GM10248 (cell line): ENCODE results near the gene PHACTR1.
"Not testable (repeated sequence)": the region's sequence is repeated elsewhere in the genome, so short reads cannot be mapped to it uniquely, and the experiment has no call there.

ENCODE experiments used
- CTCF ChIA-PET: fragments of 300-600 bp; sonication (Branson Sonifier 250); formaldehyde crosslinking; extraction: SDS; loops from one replicate; lab custom pipeline; 2021; ENCODE audit warnings: antibody characterized with exemption; lab: Yijun Ruan, JAX
- POLR2A ChIA-PET: fragments of 350-650 bp; sonication (Branson Sonifier 250); formaldehyde crosslinking; extraction: SDS; loops from one replicate; lab custom pipeline; 2020; ENCODE audit warnings: antibody characterized with exemption; lab: Yijun Ruan, JAX
- DNase-seq: peaks from one replicate; pipeline ENCODE4 v3.0.0; 2012; ENCODE audit errors: extremely low spot score
- CTCF ChIP-seq: IDR thresholded peaks from 2 replicates; pipeline ENCODE4 v1.5.1; 2012; ENCODE audit warnings: mild to moderate bottlenecking, low read depth; ENCODE audit errors: extremely low read depth, missing control alignments, control extremely low read depth

Gene PHACTR1

GRCh38 chr6:13124131-13124530 is 407.6 kb downstream of the PHACTR1 start:
- POLR2A ChIA-PET, result no interaction called here
- CTCF ChIA-PET, result interaction anchor here (1.6 kb wide), 1 partner anchor 10 kb away, joined by 8 read pairs; no protein-coding TSS in a partner anchor

DNA sequence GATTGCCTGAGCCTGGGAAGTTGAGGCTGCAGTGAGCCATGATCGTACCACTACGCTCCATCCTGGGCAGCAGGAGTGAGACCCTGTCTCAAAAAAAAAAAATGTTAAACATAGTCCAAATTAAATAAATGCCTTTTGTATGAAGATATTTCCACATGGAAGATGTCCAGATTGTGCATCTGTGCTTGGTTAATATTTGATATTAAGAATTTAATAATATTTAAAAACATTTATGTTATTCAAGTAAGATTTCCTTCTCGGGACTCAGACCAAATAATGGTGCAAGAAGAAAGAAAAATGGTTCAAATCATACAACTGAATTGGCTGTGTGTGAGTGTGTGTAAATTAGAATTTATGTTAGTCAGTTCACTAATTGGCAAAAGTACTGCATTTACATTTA is 409.3 kb downstream of the PHACTR1 start:
- TF ChIP-seq CTCF, result no peak
- POLR2A ChIA-PET, result no interaction called here
- no peak for DNase-seq
- CTCF ChIA-PET, result no interaction called here

More at GRCh38 chr6:13124131-13124530, 407.6 kb downstream of the PHACTR1 start:
- DNase-seq, result no peak
- TF ChIP-seq CTCF, result no peak

DNA sequence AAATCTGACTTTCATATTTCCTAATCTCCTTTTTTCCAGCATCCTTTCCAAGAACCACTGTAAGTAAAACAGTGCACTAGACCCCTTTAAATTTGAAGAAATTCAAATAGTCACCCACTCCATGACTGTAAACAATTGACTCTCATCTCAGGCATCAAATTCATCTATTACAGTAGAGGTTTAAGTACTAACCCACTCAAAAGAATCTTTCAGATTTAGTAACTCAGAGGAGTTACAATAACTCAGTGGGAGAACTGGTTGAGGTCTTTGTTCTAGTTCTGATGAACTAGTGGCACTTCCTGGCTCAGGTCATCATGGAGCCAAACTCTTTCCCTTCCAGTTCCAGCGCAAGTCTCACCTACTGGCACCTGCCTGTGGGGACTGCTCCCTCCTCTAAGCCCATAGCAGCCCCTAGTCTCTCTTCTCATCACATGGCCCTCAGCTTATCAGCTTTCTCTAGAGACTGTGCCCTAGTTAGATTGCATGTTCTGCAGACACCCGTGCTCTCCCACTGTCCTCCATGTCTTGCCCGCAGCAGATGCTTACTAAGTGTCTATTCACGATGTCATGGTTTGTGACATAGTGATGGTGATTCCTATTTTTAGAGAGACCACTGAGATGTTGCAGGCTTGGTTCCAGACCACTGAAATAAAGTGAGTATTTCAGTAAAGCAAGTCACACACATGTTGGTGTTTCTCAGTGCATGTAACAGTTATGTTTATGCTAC is 415.5 kb downstream of the PHACTR1 start:
- CTCF ChIA-PET, result interaction anchor here (1.0 kb wide), 1 partner anchor 55 kb away, joined by 3 read pairs; no protein-coding TSS in a partner anchor
- TF ChIP-seq CTCF, result no peak
- DNase-seq, result no peak
- POLR2A ChIA-PET, result no interaction called here

- POLR2A ChIA-PET, CTCF ChIA-PET, DNase-seq: not testable (repeated sequence)
These were observed 417.3 kb downstream of the PHACTR1 start for GRCh38 chr6:13133894-13134293.

DNA sequence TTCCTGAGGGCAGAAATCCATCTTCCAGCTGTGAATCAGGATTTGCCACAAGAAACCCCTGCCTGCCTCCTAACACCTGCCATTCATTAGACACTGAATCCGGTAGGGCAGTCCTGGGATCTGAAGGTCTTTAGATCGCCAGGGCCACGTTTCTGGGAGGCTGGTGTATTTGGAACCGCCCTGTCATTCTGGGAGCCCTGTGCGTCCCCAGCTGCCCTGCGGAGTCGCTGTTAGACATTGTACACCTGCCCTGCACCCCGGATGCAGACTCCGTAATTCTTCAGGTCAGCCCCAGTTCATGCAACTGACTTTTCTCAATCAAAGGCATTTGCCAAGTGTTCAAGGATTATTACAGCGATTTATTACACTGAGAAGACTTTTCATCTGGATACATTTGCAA is 418.6 kb downstream of the PHACTR1 start:
- ChIA-PET CTCF (no interaction called here), POLR2A (no interaction called here)
- TF ChIP-seq CTCF, result no peak
- DNase-seq, result no peak

- ChIA-PET POLR2A (interaction anchor here (0.6 to 0.7 kb wide), 2 partner anchors 141 to 376 kb away, joined by 3 to 4 read pairs; no protein-coding TSS in a partner anchor), CTCF (interaction anchor here (2.9 kb wide), 1 partner anchor 10 kb away, joined by 9 read pairs; no protein-coding TSS in a partner anchor)
- no peak for DNase-seq
- no peak for TF ChIP-seq CTCF
These were observed 422.6 kb downstream of the PHACTR1 start for GRCh38 chr6:13139119-13139518.

- DNase-seq, result no peak
- POLR2A ChIA-PET, result no interaction called here
- no peak for TF ChIP-seq CTCF
- CTCF ChIA-PET, result interaction anchor here (0.9 to 2.9 kb wide), 3 partner anchors 8 to 18 kb away, joined by 3 to 9 read pairs (median 3); no protein-coding TSS in a partner anchor
These were observed 424.4 kb downstream of the PHACTR1 start for GRCh38 chr6:13140980-13141379.
